ENCODE data around the gene PPRC1. TPM values are rescaled to one million over a fixed set of nuclear protein-coding genes. Genes with fewer than 3 reads are reported as not detected.

The PPRC1 gene
- total RNA-seq, 4 donors from 2014 or later, result 9.2 to 23.6 (median 10.3) TPM

- TF ChIP-seq, protein P1, sequence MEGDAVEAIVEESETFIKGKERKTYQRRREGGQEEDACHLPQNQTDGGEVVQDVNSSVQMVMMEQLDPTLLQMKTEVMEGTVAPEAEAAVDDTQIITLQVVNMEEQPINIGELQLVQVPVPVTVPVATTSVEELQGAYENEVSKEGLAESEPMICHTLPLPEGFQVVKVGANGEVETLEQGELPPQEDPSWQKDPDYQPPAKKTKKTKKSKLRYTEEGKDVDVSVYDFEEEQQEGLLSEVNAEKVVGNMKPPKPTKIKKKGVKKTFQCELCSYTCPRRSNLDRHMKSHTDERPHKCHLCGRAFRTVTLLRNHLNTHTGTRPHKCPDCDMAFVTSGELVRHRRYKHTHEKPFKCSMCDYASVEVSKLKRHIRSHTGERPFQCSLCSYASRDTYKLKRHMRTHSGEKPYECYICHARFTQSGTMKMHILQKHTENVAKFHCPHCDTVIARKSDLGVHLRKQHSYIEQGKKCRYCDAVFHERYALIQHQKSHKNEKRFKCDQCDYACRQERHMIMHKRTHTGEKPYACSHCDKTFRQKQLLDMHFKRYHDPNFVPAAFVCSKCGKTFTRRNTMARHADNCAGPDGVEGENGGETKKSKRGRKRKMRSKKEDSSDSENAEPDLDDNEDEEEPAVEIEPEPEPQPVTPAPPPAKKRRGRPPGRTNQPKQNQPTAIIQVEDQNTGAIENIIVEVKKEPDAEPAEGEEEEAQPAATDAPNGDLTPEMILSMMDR (IDR thresholded peaks at IDR 0.05; ENCODE audit: low read depth), result no peak
Measured at GRCh38 chr10:102119417-102120141, 13.3 kb upstream of the PPRC1 start.

- TF ChIP-seq, protein P1 (IDR thresholded peaks at IDR 0.05; ENCODE audit: low read depth), result no peak
Measured at GRCh38 chr10:102120142-102120990, 12.5 kb upstream of the PPRC1 start, which contains the start of gene LDB1. Gene LDB1, minus strand, starts transcription at chr10:102120368. Its CDS starts 258 bp downstream, at chr10:102120110.

GRCh38 chr10:102120991-102121738, 11.7 kb upstream of the PPRC1 start:
- TF ChIP-seq, protein P1 (IDR thresholded peaks at IDR 0.05; ENCODE audit: low read depth), result no peak

- TF ChIP-seq, protein P1 (IDR thresholded peaks at IDR 0.05; ENCODE audit: low read depth), result no peak
Measured at GRCh38 chr10:102121739-102122372, 11.0 kb upstream of the PPRC1 start.

GRCh38 chr10:102122450-102122849, 10.4 kb upstream of the PPRC1 start:
- TF ChIP-seq, protein P1 (IDR thresholded peaks at IDR 0.05; ENCODE audit: low read depth), result no peak

- TF ChIP-seq, protein P1 (IDR thresholded peaks at IDR 0.05; ENCODE audit: low read depth), result no peak
Measured at GRCh38 chr10:102123223-102123622, 9.6 kb upstream of the PPRC1 start.

Data from subcutaneous adipose tissue (tissue), 4 donors.